Stomach (tissue), 9 donors: ENCODE measurements around the gene SIK3. TPM values are rescaled to one million over a fixed set of nuclear protein-coding genes. Genes with fewer than 3 reads are reported as not detected.
"Not testable (repeated sequence)": the region's sequence is repeated elsewhere in the genome, so short reads cannot be mapped to it uniquely, and the experiment has no call there.

ENCODE experiments used
- DNase-seq, 2 donors: peaks; one replicate each; pipeline versions ENCODE4 v3.0.0 to v3.0.0-alpha.2; 2013 to 2019
- H3K27ac ChIP-seq, 5 donors: fragments of 200-600 bp in 4 of 5; sonication (generic) in 4 of 5; one replicate each; pipeline ENCODE4 v1.5.1; 2013 to 2019; ENCODE audit warnings: mild to moderate bottlenecking in 1 of 5, moderate library complexity in 1 of 5
- H3K27me3 ChIP-seq, 3 donors: fragments of 200-600 bp; sonication (generic); one replicate each; pipeline ENCODE4 v1.5.1; 2017 to 2019; ENCODE audit warnings: mixed run types in 1 of 3
- H3K36me3 ChIP-seq, 4 donors: fragments of 200-600 bp; sonication (generic); 1 replicate in 3 of 4; 2 replicates in 1 of 4; pipeline ENCODE4 v1.5.1; 2016 to 2019
- H3K4me1 ChIP-seq, 4 donors: fragments of 200-600 bp; sonication (generic); one replicate each; pipeline ENCODE4 v1.5.1; 2016 to 2019
- H3K4me3 ChIP-seq, 4 donors: fragments of 200-600 bp; sonication (generic) in 3 of 4; one replicate each; pipeline ENCODE4 v1.5.1; 2016 to 2019; ENCODE audit warnings: mild to moderate bottlenecking in 1 of 4
- H3K9me3 ChIP-seq, 4 donors: fragments of 200-600 bp; sonication (generic); one replicate each; pipeline ENCODE4 v1.5.1; 2016 to 2019
- CTCF ChIP-seq, 7 experiments: fragments of 450-650 bp in 4 of 7; fragments of 200-600 bp in 3 of 7; sonication (generic) in 3 of 7; IDR thresholded peaks; one replicate each; pipeline ENCODE4 v1.5.1; 2016 to 2019; ENCODE audit warnings: antibody characterized with exemption in 7 of 7, control low read depth in 2 of 7, mild to moderate bottlenecking in 1 of 7
- EP300 ChIP-seq: sonication (generic); formaldehyde crosslinking; IDR thresholded peaks from one replicate; pipeline ENCODE4 v1.6.1; 2017; ENCODE audit warnings: antibody characterized with exemption
- POLR2A ChIP-seq, 4 donors: fragments of 450-650 bp; IDR thresholded peaks; one replicate each; pipeline ENCODE4 v1.6.1; 2016; ENCODE audit warnings: antibody characterized with exemption in 4 of 4, control low read depth in 2 of 4, mild to moderate bottlenecking in 1 of 4, moderate library complexity in 1 of 4
- POLR2AphosphoS5 ChIP-seq, 3 donors: sonication (generic); formaldehyde crosslinking; IDR thresholded peaks; one replicate each; pipeline ENCODE4 v1.6.1; 2016; ENCODE audit warnings: antibody characterized with exemption in 3 of 3
- WGBS, 5 donors: extraction: QIAGEN DNeasy Blood & Tissue Kit in 3 of 5; methylation state at CpG; one replicate each; pipeline versions ENCODE4 v1.1.5 to v1.1.7; 2013 to 2018; 5-methylcytosine and 5-hydroxymethylcytosine counted together
- intact Hi-C: fragments of 100-400 bp; cut with DNase I; formaldehyde crosslinking; loops from one replicate; pipeline ENCODE4 v1.15.1; 2023; ENCODE audit warnings: low total_unique reads
- polyA plus RNA-seq, 3 donors: library from polyadenylated mRNA; stranded (reverse); fragments of 200-250 nt; gene quantifications; one replicate each; pipeline ENCODE4 v1.2.3, GENCODE V29; 2013
- total RNA-seq, 5 donors: library from RNA; depleted of rRNA; stranded (reverse); fragments of >200 nt; gene quantifications; one replicate each; pipeline versions ENCODE4 v1.1.0 to v1.2.3, GENCODE V29; 2014 to 2016
- donor health status: healthy with polysubstance abuse.
- donor health status: Bipolar disorder and iron deficiency.
- donor health status: healthy.

Gene SIK3
- total and polyA plus RNA-seq, 8 donors = 6.5 to 97.8 (median 23.7) TPM

- Histone ChIP-seq H3K4me3 (no peak overlapping the region), H3K4me1 (peaks cover 10 to 67% (median 40%) of the 10 kb centered on the region in 4 donors), H3K27ac (no peak overlapping the region), H3K9me3 (no peaks in the 10 kb centered on the region), H3K27me3 (no peaks in the 10 kb centered on the region), H3K36me3 (no peaks in the 10 kb centered on the region)
- 89 to 99% (median 94%) methylated on average over 5 of the region's 5 CpGs for WGBS, 5 donors
- TF ChIP-seq CTCF (IDR thresholded peaks at IDR 0.05) = no peak
- TF ChIP-seq EP300 = no peak
- TF ChIP-seq POLR2AphosphoS5 (IDR thresholded peaks at IDR 0.05) = no peak
- no peak for TF ChIP-seq POLR2A (IDR thresholded peaks at IDR 0.05)
- intact Hi-C loops = no loop called here
- no peak for DNase-seq
Measured at GRCh38 chr11:117057317-117057716, 40.9 kb downstream of the SIK3 start.

GRCh38 chr11:117055469-117055868 is 42.8 kb downstream of the SIK3 start:
- H3K4me3 ChIP-seq = no peak overlapping the region
- intact Hi-C loops = no loop called here
- no peak overlapping the region for H3K27ac ChIP-seq
- peaks cover 10 to 76% (median 39%) of the 10 kb centered on the region in 4 donors for H3K4me1 ChIP-seq
- H3K36me3 ChIP-seq = no peaks in the 10 kb centered on the region
- no peak for DNase-seq
- no peaks in the 10 kb centered on the region for H3K27me3 ChIP-seq
- TF ChIP-seq CTCF (IDR thresholded peaks at IDR 0.05) = no peak
- TF ChIP-seq POLR2AphosphoS5 (IDR thresholded peaks at IDR 0.05) = no peak
- no peak for TF ChIP-seq EP300
- no peak for TF ChIP-seq POLR2A (IDR thresholded peaks at IDR 0.05)
- no peaks in the 10 kb centered on the region for H3K9me3 ChIP-seq
- 48 to 75% (median 54%) methylated on average over 5 of the region's 5 CpGs for WGBS, 5 donors

GRCh38 chr11:117054382-117054781 is 43.8 kb downstream of the SIK3 start:
- DNase-seq = no peak
- Histone ChIP-seq H3K27me3 (no peaks in the 10 kb centered on the region), H3K9me3 (no peaks in the 10 kb centered on the region), H3K27ac (no peak overlapping the region), H3K4me1 (peaks cover 10 to 65% (median 34%) of the 10 kb centered on the region in 4 donors), H3K4me3 (no peak overlapping the region), H3K36me3 (no peaks in the 10 kb centered on the region)
- TF ChIP-seq CTCF (IDR thresholded peaks at IDR 0.05) (no peak), POLR2AphosphoS5 (IDR thresholded peaks at IDR 0.05) (no peak), POLR2A (IDR thresholded peaks at IDR 0.05) (no peak), EP300 (no peak)
- intact Hi-C loops = no loop called here
- 60 to 84% (median 74%) methylated on average over 1 of the region's 1 CpG for WGBS, 5 donors

- intact Hi-C loops = no loop called here
- no peak overlapping the region for H3K27ac ChIP-seq
- no peaks in the 10 kb centered on the region for H3K27me3 ChIP-seq
- H3K36me3 ChIP-seq = no peaks in the 10 kb centered on the region
- peaks cover under 1 to 46% (median 20%) of the 10 kb centered on the region in 4 donors for H3K4me1 ChIP-seq
- 74 to 90% (median 85%) methylated on average over 8 of the region's 8 CpGs for WGBS, 5 donors
- TF ChIP-seq CTCF (IDR thresholded peaks at IDR 0.05) (no peak), EP300 (no peak)
- DNase-seq = no peak
- no peaks in the 10 kb centered on the region for H3K9me3 ChIP-seq
- H3K4me3 ChIP-seq = no peak overlapping the region
Measured at GRCh38 chr11:117052196-117053149, 45.8 kb downstream of the SIK3 start.

- H3K27me3 ChIP-seq, H3K9me3 ChIP-seq, intact Hi-C loops, H3K27ac ChIP-seq, H3K4me3 ChIP-seq, DNase-seq, H3K36me3 ChIP-seq: not testable (repeated sequence)
- peaks cover 5 to 45% (median 22%) of the 10 kb centered on the region in 4 donors for H3K4me1 ChIP-seq
- 85 to 96% (median 93%) methylated on average over 9 of the region's 9 CpGs for WGBS, 5 donors
Measured at GRCh38 chr11:117050121-117050520, 48.1 kb downstream of the SIK3 start.

- intact Hi-C loops, H3K9me3 ChIP-seq, H3K4me3 ChIP-seq, H3K27ac ChIP-seq, DNase-seq, H3K36me3 ChIP-seq, H3K27me3 ChIP-seq: not testable (repeated sequence)
- H3K4me1 ChIP-seq = peaks cover 14 to 52% (median 32%) of the 10 kb centered on the region in 4 donors
- WGBS, 5 donors = 87 to 96% (median 90%) methylated on average over 5 of the region's 5 CpGs
Measured at GRCh38 chr11:117046627-117047026, 51.6 kb downstream of the SIK3 start.
